ENCODE results near the gene KRT7. TPM values are rescaled to one million over a fixed set of nuclear protein-coding genes. Genes with fewer than 3 reads are reported as not detected.

Gene KRT7
- total and polyA plus RNA-seq, 5 donors from 2014 or later = 0.56 to 1.4 TPM; not detected in 3

- DNase-seq (no peak), ATAC-seq (ENCODE audit: low read depth in 2 of 2) (no peak)
- Histone ChIP-seq H3K27me3 (ENCODE audit: control insufficient read depth, insufficient read depth, low read length) (no peaks in the 10 kb centered on the region), H3K27ac (ENCODE audit: insufficient read depth, low read length, poor library complexity, severe bottlenecking) (no peak overlapping the region), H3K4me3 (ENCODE audit: low read depth, low read length) (no peak overlapping the region), H3K4me1 (ENCODE audit: control insufficient read depth, insufficient read depth, low read length, poor library complexity, severe bottlenecking) (no peaks in the 10 kb centered on the region), H3K9me3 (ENCODE audit: control insufficient read depth in 2 of 2, low read length in 2 of 2) (no peaks in the 10 kb centered on the region), H3K36me3 (ENCODE audit: control insufficient read depth, insufficient read depth, low read length) (no peaks in the 10 kb centered on the region)
- no peak overlapping the region for H3K27ac Mint-ChIP-seq
- H3K27me3 Mint-ChIP-seq = no peaks in the 10 kb centered on the region
- no peak overlapping the region for H3K4me3 Mint-ChIP-seq
- H3K9me3 Mint-ChIP-seq = no peaks in the 10 kb centered on the region
- no peaks in the 10 kb centered on the region for H3K4me1 Mint-ChIP-seq
- H3K36me3 Mint-ChIP-seq = no peaks in the 10 kb centered on the region
Observed at GRCh38 chr12:52187640-52188039, 45.4 kb upstream of the KRT7 start.

- ATAC-seq (ENCODE audit: low read depth in 2 of 2) = no peak
- H3K4me3 Mint-ChIP-seq = no peak overlapping the region
- H3K4me1 Mint-ChIP-seq = no peaks in the 10 kb centered on the region
Observed at GRCh38 chr12:52188658-52189057, 44.4 kb upstream of the KRT7 start.

GRCh38 chr12:52189376-52190174 lies 43.5 kb upstream of the KRT7 start:
- Histone ChIP-seq H3K4me1 (ENCODE audit: control insufficient read depth, insufficient read depth, low read length, poor library complexity, severe bottlenecking) (no peaks in the 10 kb centered on the region), H3K36me3 (ENCODE audit: control insufficient read depth, insufficient read depth, low read length) (no peaks in the 10 kb centered on the region), H3K27ac (ENCODE audit: insufficient read depth, low read length, poor library complexity, severe bottlenecking) (no peak overlapping the region), H3K27me3 (ENCODE audit: control insufficient read depth, insufficient read depth, low read length) (no peaks in the 10 kb centered on the region), H3K9me3 (ENCODE audit: control insufficient read depth in 2 of 2, low read length in 2 of 2) (no peaks in the 10 kb centered on the region), H3K4me3 (ENCODE audit: low read depth, low read length) (no peak overlapping the region)
- Mint-ChIP-seq H3K4me3 (no peak overlapping the region), H3K36me3 (no peaks in the 10 kb centered on the region), H3K27me3 (no peaks in the 10 kb centered on the region), H3K4me1 (no peaks in the 10 kb centered on the region), H3K27ac (no peak overlapping the region), H3K9me3 (no peaks in the 10 kb centered on the region)
- DNase-seq (no peak), ATAC-seq (ENCODE audit: low read depth in 2 of 2) (no peak)

More at GRCh38 chr12:52188658-52189057, 44.4 kb upstream of the KRT7 start:
- Histone ChIP-seq H3K27ac (ENCODE audit: insufficient read depth, low read length, poor library complexity, severe bottlenecking) (no peak overlapping the region), H3K4me1 (ENCODE audit: control insufficient read depth, insufficient read depth, low read length, poor library complexity, severe bottlenecking) (no peaks in the 10 kb centered on the region), H3K4me3 (ENCODE audit: low read depth, low read length) (no peak overlapping the region), H3K36me3 (ENCODE audit: control insufficient read depth, insufficient read depth, low read length) (no peaks in the 10 kb centered on the region), H3K27me3 (ENCODE audit: control insufficient read depth, insufficient read depth, low read length) (no peaks in the 10 kb centered on the region), H3K9me3 (ENCODE audit: control insufficient read depth in 2 of 2, low read length in 2 of 2) (no peaks in the 10 kb centered on the region)
- Mint-ChIP-seq H3K27ac (no peak overlapping the region), H3K9me3 (no peaks in the 10 kb centered on the region), H3K36me3 (no peaks in the 10 kb centered on the region), H3K27me3 (no peaks in the 10 kb centered on the region)
- no peak for DNase-seq

- H3K27me3 Mint-ChIP-seq = no peaks in the 10 kb centered on the region
- no peak overlapping the region for H3K4me3 Mint-ChIP-seq
- Histone ChIP-seq H3K27ac (ENCODE audit: insufficient read depth, low read length, poor library complexity, severe bottlenecking) (no peak overlapping the region), H3K4me1 (ENCODE audit: control insufficient read depth, insufficient read depth, low read length, poor library complexity, severe bottlenecking) (no peaks in the 10 kb centered on the region), H3K27me3 (ENCODE audit: control insufficient read depth, insufficient read depth, low read length) (no peaks in the 10 kb centered on the region), H3K36me3 (ENCODE audit: control insufficient read depth, insufficient read depth, low read length) (no peaks in the 10 kb centered on the region), H3K4me3 (ENCODE audit: low read depth, low read length) (no peak overlapping the region), H3K9me3 (ENCODE audit: control insufficient read depth in 2 of 2, low read length in 2 of 2) (no peaks in the 10 kb centered on the region)
- DNase-seq = no peak
- H3K27ac Mint-ChIP-seq = no peak overlapping the region
- no peaks in the 10 kb centered on the region for H3K9me3 Mint-ChIP-seq
- no peak for ATAC-seq (ENCODE audit: low read depth in 2 of 2)
- no peaks in the 10 kb centered on the region for H3K4me1 Mint-ChIP-seq
- H3K36me3 Mint-ChIP-seq = no peaks in the 10 kb centered on the region
Observed at GRCh38 chr12:52190860-52191729, 41.9 kb upstream of the KRT7 start.

GRCh38 chr12:52191841-52192791 lies 40.9 kb upstream of the KRT7 start, which contains the start of gene KRT80:
TSS of gene KRT80 (minus strand) at chr12:52192014. CDS start at chr12:52191902, 112 bp downstream.
- H3K4me3 Mint-ChIP-seq = no peak within 1 kb of the TSS

GRCh38 chr12:52193532-52193931 lies 39.5 kb upstream of the KRT7 start:
- DNase-seq (no peak), ATAC-seq (ENCODE audit: low read depth in 2 of 2) (no peak)
- Mint-ChIP-seq H3K4me1 (peaks cover 0 to under 1% (median 0%) of the 10 kb centered on the region in 4 donors), H3K27ac (no peak overlapping the region), H3K9me3 (no peaks in the 10 kb centered on the region), H3K36me3 (no peaks in the 10 kb centered on the region), H3K27me3 (no peaks in the 10 kb centered on the region), H3K4me3 (no peak overlapping the region)
- H3K27ac ChIP-seq (ENCODE audit: insufficient read depth, low read length, poor library complexity, severe bottlenecking) = no peak overlapping the region
- H3K4me1 ChIP-seq (ENCODE audit: control insufficient read depth, insufficient read depth, low read length, poor library complexity, severe bottlenecking) = no peaks in the 10 kb centered on the region
- no peaks in the 10 kb centered on the region for H3K36me3 ChIP-seq (ENCODE audit: control insufficient read depth, insufficient read depth, low read length)
- H3K27me3 ChIP-seq (ENCODE audit: control insufficient read depth, insufficient read depth, low read length) = no peaks in the 10 kb centered on the region
- no peak overlapping the region for H3K4me3 ChIP-seq (ENCODE audit: low read depth, low read length)
- H3K9me3 ChIP-seq (ENCODE audit: control insufficient read depth in 2 of 2, low read length in 2 of 2) = no peaks in the 10 kb centered on the region

More at GRCh38 chr12:52191841-52192791, 40.9 kb upstream of the KRT7 start, which contains the start of gene KRT80:
- H3K36me3 ChIP-seq (ENCODE audit: control insufficient read depth, insufficient read depth, low read length) = no peaks in the 10 kb centered on the region
- H3K4me3 ChIP-seq (ENCODE audit: low read depth, low read length) = no peak within 1 kb of the TSS
- no peaks in the 10 kb centered on the region for H3K27me3 Mint-ChIP-seq
- no peaks in the 10 kb centered on the region for H3K4me1 ChIP-seq (ENCODE audit: control insufficient read depth, insufficient read depth, low read length, poor library complexity, severe bottlenecking)
- ATAC-seq (ENCODE audit: low read depth in 2 of 2) (peak in 1 of 2 donors; percentile 35), DNase-seq (no peak)
- H3K9me3 ChIP-seq (ENCODE audit: control insufficient read depth in 2 of 2, low read length in 2 of 2) = no peaks in the 10 kb centered on the region
- H3K36me3 Mint-ChIP-seq = no peaks in the 10 kb centered on the region
- no peak within 1 kb of the TSS for H3K27ac ChIP-seq (ENCODE audit: insufficient read depth, low read length, poor library complexity, severe bottlenecking)
- peak within 1 kb of the TSS in 1 of 3 donors; percentile 85 for H3K27ac Mint-ChIP-seq
- no peaks in the 10 kb centered on the region for H3K4me1 Mint-ChIP-seq
- no peaks in the 10 kb centered on the region for H3K27me3 ChIP-seq (ENCODE audit: control insufficient read depth, insufficient read depth, low read length)
- H3K9me3 Mint-ChIP-seq = no peaks in the 10 kb centered on the region

GRCh38 chr12:52193991-52194390 lies 39.1 kb upstream of the KRT7 start:
- H3K4me3 ChIP-seq (ENCODE audit: low read depth, low read length) = no peak overlapping the region
- no peaks in the 10 kb centered on the region for H3K36me3 Mint-ChIP-seq

More at GRCh38 chr12:52193991-52194390, 39.1 kb upstream of the KRT7 start:
- H3K9me3 ChIP-seq (ENCODE audit: control insufficient read depth in 2 of 2, low read length in 2 of 2) = no peaks in the 10 kb centered on the region
- no peaks in the 10 kb centered on the region for H3K9me3 Mint-ChIP-seq
- H3K27ac Mint-ChIP-seq = no peak overlapping the region
- H3K27me3 Mint-ChIP-seq = no peaks in the 10 kb centered on the region
- H3K27ac ChIP-seq (ENCODE audit: insufficient read depth, low read length, poor library complexity, severe bottlenecking) = no peak overlapping the region
- H3K27me3 ChIP-seq (ENCODE audit: control insufficient read depth, insufficient read depth, low read length) = no peaks in the 10 kb centered on the region
- no peaks in the 10 kb centered on the region for H3K36me3 ChIP-seq (ENCODE audit: control insufficient read depth, insufficient read depth, low read length)
- H3K4me3 Mint-ChIP-seq = no peak overlapping the region
- ATAC-seq (ENCODE audit: low read depth in 2 of 2) (no peak), DNase-seq (no peak)
- H3K4me1 Mint-ChIP-seq = peaks cover 0 to 5% (median 0%) of the 10 kb centered on the region in 4 donors
- H3K4me1 ChIP-seq (ENCODE audit: control insufficient read depth, insufficient read depth, low read length, poor library complexity, severe bottlenecking) = no peaks in the 10 kb centered on the region
